Effector CD4-positive, alpha-beta T cell (primary cell): ENCODE results near the gene UBE2H.

Experiments used
- DNase-seq: peaks from one replicate; pipeline ENCODE4 v3.0.0-alpha.2; 2020

The UBE2H gene

DNA sequence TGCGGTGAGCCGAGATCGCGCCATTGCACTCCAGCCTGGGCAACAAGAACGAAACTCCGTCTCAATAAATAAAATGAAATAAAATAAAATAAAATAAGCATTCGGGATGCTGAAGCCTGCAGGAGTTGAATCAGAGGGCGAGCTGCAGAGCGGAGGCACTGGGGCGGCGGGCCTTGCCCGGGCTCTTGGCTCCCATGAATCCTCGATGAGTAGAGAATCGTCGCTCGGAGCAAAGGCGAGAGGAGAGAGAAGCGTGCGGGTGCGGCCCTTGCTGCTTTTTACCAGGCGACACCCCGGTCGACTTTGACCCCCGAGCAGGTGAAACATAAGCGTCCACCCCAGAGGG is 168.3 kb downstream of the UBE2H start:
- no peak for DNase-seq

DNA sequence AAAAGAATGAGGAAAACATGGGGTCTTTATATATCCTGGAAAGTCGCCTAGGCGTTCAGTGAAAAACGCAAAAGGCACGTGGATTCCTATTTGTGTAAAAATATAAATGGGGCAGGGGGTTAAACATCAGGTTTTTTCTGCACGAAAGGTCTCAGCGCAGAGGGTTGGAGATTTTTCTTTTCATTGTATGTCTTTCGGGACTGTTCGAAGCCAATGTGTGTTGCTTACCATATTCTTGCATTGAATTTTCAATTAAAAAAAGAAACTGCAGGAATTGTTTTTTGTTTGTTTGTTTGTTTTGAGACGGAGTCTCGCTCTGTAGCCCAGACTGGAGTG is 169.2 kb downstream of the UBE2H start:
- DNase-seq = no peak

DNA sequence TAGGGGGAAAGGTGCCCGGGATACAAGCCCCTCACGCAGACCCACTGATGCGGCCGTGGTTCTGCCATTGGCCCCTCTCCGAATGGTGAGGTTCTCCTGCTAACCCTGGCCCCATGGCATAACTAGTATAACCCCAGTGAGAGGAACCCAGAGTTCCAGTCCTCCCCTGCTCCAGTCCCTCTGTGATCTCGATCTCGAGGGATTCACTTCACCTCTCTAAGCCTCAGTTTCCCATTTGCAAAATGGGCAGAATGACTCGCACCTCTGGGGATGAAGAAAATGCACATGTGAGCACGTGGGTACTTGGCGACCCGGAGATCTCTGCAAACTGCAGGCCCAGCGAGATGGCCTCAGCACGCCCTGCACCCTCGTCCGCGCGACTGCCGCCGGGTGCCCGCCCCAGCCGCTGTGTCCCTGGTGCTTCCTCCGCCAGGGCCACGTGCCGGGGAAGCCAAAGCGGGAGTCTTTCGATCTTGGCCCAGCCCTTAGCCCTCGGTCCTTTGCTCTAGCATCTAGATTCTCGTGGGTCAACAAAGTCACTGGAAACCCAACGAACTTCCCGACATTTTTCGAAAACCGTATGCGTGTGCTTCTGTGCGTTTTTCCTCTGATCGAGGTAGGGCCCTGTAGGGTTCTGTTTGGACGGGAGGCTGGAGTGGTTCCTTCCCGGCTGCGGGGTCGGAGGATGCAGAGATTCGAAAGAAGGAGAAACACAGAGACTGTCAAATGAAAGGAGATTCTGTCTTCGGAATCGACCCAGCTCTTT is 169.8 kb downstream of the UBE2H start:
- DNase-seq = no peak

- no peak for DNase-seq
Measured at GRCh38 chr7:129781928-129782817, 170.6 kb downstream of the UBE2H start.

DNA sequence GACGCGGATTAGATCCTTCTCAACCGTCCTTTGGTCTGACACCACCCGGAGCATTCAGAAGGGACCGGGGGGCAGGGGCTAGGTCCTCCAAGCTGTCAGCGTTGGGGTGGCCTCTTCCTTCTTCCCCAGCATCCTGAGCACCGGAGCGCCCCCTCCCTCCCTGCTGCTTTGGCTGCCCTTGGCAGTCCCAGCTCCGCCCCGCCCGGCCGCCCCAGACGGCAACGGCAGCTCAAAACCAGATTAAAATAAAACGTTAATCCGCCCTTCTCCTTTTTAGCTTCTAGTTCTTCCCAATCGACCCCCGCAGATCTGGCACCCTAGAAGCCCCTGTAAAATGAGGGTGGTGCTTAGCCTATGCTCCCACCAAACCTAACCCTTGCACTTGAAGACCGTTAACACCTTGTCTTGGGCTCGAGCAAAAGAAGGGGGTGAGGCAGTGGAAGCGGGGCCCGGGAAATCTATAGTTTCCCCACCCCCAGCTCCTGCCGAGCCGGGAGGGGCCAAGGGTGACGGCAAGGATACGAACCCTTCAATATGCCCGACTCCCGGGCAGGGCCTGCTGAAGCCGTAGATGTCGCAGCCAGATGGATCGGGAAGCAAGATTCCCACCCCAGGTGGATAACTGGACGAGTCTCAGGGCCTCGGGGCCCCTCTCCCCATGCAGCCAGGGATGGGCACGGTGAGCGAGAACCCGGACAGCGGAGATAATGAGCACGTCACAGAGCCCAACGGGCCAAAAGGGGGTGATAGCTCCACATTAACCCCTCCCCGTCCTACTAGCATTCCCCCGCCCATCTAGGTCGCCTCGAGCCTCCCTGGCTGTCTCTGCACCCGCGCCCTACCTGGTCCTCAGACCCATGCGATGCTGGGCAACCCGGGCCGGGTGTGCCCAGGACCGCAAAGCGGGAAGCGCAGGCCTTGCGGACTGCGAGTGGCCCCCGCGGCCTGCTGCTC is 171.5 kb downstream of the UBE2H start:
- DNase-seq = no peak
